ENCODE measurements around the gene UGT1A5.

UGT1A5 gene

DNA sequence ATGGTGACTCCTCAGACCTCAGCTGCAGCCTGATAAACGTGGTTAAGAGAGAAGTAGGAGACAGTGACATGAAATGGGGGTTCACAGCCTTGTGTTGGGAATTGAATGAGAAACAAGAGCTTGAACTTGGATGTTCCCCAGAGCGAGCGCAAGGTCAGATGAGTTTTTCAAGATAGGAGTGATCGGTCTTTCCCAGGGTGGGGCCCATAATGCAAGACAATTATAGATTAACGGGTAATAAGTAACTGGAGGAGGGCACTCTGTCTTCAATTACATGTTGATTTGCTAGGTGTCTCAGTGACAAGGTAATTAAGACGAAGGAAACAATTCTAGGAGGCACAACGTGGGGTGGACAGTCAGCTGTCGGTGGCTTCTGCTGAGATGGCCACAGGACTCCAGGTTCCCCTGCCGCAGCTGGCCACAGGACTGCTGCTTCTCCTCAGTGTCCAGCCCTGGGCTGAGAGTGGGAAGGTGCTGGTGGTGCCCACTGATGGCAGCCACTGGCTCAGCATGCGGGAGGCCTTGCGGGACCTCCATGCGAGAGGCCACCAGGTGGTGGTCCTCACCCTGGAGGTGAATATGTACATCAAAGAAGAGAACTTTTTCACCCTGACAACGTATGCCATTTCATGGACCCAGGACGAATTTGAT, at the start of gene UGT1A5:
Gene UGT1A5, plus strand, starts transcription at position 297 of the 651 bp plus-strand sequence. Its CDS starts 85 bp downstream, at position 382.
- DNase-seq = no peak

DNA sequence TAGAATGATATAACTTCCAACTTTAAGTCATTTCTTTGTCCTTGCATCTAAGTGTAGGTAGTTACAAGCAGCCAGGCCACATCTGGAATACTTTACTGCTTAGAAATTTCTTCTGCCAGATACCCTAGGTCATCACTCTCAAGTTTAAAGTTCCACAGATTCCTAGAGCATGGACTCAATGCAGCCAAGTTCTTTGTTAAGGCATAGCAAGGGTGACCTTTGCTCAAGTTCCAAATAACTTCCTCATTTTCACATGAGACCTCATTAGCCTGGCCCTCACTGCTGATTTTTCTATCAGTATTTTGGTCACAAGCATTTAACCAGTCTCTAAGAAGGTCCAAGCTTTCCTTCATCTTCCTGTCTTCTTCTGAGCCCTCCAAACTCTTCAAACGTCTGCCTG, 48.8 kb upstream of the UGT1A5 start:
- no peak for DNase-seq

DNA sequence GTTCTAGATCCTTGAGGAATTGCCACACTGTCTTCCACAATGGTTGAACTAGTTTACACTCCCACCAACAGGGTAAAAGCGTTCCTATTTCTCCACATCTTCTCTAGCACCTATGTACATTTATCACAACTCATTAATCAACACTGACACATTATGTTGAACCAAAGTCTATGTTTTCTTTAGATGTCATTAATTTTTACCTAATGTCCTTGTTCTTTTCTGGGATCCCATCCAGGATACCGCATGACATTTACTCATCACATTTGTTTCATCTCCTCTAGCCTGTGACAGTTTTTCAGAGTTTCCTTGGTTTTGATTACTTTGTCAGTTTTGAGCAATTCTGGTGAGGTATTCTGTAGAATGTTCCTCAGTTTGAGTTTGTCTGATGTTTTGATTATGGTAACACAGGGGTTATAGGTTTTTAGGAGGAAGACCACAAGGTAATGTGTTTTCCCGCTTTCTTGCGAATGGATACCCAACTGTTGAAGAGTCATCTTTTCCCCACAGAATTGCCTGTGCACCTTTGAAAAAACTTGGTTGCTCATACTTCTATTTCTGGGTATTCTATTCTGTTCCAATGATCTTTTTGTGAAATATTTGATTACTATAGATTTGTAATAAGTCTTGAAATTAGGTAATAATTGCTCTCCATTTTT, 44.0 kb upstream of the UGT1A5 start:
- DNase-seq = no peak

- DNase-seq = no peak
Observed at GRCh38 chr2:233671290-233672161, 41.2 kb upstream of the UGT1A5 start, which contains the start of gene UGT1A9. TSS of gene UGT1A9 (plus strand) at chr2:233671898. CDS start at chr2:233671935, 37 bp downstream.

DNA sequence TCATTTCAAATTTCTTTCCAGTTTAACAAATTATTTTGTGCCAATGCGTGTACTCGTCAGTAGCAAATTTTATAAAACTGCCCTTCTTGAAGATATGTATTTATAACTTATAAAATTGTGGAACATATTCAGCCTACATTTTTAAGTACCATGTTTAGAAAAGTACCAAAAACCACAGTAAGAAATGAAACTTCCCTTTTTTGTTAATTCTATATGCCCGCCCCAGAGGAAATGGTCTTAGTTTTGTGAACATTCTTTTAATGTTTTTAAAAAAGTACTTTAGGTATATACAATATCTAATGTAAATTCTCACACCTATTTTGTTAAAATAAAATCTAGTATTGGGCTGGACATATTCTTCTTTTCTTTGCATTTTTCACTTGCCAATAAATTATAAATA, 39.8 kb upstream of the UGT1A5 start:
- DNase-seq = no peak

GRCh38 chr2:233673896-233674295, 38.8 kb upstream of the UGT1A5 start:
- no peak for DNase-seq

GRCh38 chr2:233674314-233674713, 38.4 kb upstream of the UGT1A5 start:
- no peak for DNase-seq

DNA sequence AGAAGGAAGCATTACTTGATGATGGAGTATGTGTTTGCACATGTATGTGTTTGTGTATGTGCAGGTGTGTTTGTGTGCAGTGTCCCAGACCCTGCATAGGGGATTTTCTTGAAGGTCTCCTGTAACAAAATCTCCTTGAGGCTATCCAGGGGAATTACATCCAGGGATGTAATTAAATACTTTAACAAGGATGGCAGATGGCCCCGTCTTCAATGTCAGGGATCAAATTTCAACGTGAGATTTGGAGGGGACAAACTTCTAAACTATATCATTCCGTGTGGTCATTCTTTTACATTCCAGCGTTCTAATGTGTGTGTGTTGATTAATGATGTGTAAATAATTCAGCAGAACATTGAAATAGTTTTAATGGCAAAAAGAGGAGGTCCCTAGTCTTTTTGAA, 37.7 kb upstream of the UGT1A5 start:
- no peak for DNase-seq

GRCh38 chr2:233676046-233676445, 36.7 kb upstream of the UGT1A5 start:
- no peak for DNase-seq

DNA sequence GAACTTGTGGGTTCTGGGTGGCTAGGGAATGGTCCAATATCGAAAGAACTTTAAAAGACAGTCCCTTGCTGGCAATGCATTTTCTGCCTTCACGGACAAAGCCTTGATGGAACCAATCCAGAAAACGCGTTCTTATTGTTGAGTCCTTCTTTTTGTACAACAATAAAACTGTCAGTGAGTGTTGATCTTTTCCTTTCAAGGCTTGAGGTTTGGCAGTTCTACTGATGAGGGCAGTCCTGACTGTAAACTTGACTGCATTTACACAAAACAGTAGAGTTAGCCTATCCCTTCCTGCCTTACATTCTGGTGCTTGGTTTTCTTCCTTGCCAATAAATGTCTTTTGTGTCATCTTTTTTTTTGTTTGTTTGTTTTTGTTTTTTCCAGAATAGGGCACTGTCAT, 33.5 kb upstream of the UGT1A5 start:
- no peak for DNase-seq

DNA sequence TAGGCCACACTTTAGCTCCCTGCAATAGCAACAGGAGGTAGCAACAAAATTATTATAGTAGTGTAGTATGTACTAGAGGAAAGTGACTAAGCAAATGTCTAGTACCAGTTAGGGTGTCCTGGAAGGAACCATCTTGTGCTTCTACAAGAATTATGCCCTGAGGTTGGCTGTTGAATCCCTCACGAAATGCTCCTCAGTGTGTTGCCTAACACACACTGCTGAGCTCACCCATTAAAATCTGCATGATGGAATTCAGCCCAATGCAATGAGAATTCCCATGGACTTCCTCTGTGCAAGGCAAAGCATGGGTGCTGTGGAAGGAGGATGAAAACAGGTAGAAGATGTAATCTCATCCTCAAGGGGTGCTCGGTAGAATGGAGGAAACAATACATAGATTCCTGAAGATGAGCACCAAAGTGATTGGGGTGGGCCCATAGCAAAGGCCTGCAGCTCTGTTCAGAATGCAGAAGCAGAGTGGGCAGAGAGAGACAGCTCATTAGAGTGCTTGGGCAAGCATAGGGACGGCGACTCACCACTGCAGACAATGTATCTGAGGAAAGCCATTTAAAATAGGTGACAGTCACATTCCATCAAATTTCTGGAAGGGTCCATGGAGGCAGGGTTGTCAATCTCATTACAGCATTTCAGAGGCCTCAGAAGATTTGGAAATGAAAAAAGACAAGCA, 32.2 kb upstream of the UGT1A5 start:
- DNase-seq = no peak

DNA sequence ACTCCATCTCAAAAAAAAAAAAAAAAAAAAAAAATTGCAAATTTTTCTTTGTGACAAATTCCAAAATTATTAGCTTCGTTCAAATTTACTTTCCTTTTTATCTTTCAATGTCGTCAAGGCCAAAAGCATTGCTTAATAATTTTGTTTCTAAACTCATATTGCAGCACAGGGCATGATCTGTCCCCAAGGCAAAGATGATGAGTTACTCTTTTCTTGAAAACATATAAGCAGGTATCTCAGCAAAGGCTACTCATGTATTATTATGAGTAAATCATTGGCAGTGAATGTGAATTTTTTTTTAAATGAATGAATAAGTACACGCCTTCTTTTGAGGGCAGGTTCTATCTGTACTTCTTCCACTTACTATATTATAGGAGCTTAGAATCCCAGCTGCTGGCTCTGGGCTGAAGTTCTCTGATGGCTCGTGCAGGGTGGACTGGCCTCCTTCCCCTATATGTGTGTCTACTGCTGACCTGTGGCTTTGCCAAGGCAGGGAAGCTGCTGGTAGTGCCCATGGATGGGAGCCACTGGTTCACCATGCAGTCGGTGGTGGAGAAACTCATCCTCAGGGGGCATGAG, 31.1 kb upstream of the UGT1A5 start, which contains the start of gene UGT1A7:
Gene UGT1A7, plus strand, starts transcription at position 381 of the 579 bp plus-strand sequence. Its CDS starts 37 bp downstream, at position 418.
- DNase-seq = no peak

GRCh38 chr2:233684640-233685039, 28.1 kb upstream of the UGT1A5 start:
- DNase-seq = no peak

GRCh38 chr2:233686928-233687327, 25.8 kb upstream of the UGT1A5 start:
- no peak for DNase-seq

GRCh38 chr2:233688341-233688740, 24.4 kb upstream of the UGT1A5 start:
- no peak for DNase-seq

DNA sequence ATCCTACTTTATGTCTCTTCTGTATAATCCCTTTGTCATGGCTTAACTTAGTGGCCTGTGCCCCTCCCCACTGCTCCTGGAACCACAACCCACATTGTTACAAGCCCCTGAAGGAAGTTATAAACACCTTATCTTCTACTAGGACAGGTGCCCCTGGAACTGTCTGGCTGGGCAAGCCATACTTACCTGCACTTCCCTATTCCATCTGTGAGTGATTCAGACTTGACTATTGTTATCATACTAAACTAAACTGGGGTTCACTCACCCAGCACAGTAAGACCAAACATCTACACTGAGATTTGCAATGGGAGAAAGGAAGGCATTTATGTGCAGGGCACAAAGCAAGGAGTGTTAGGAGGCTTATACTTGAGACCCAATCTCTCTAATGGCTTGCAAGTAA, 23.7 kb upstream of the UGT1A5 start:
- no peak for DNase-seq

GRCh38 chr2:233689501-233689900, 23.2 kb upstream of the UGT1A5 start:
- no peak for DNase-seq

DNA sequence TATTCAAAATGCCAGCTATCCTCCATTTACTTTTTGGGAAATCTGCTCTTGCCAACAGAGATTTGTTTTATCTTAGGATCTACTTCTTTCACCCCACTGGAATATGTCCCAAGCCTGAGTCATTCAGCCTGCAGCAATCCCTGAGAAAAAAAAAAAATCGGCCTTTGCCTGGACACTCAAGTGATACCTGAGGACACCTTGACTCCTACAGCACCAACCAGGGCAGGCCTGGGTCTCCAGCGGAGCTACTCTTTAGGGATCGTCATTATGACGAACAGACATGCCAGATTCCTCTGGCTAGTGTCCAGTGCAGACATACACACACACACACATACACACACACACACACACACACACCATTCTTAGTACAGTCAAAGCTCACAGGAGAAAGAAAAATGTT, 22.3 kb upstream of the UGT1A5 start:
- DNase-seq = no peak

- no peak for DNase-seq
Observed at GRCh38 chr2:233691443-233692433, 21.0 kb upstream of the UGT1A5 start.

DNA sequence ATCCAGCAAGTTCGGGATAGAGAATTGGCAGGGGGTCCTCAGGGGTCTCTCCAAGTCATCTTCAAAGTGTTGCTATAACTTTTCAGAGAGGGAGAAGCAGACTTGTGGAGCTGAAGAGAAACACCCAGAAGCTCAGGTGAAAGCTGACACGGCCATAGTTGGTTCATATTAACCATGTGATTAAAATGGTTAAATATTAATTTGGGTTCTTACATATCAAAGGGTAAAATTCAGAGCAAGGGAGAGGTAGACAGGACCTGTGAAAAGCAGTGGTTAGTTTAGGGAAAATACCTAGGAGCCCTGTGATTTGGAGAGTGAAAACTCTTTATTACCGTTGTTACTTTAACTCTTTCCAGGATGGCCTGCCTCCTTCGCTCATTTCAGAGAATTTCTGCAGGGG, 20.1 kb upstream of the UGT1A5 start, which contains the start of gene UGT1A6:
Gene UGT1A6, plus strand, starts transcription at position 243 of the 400 bp plus-strand sequence. Its CDS starts 115 bp downstream, at position 358.
- DNase-seq = no peak

DNA sequence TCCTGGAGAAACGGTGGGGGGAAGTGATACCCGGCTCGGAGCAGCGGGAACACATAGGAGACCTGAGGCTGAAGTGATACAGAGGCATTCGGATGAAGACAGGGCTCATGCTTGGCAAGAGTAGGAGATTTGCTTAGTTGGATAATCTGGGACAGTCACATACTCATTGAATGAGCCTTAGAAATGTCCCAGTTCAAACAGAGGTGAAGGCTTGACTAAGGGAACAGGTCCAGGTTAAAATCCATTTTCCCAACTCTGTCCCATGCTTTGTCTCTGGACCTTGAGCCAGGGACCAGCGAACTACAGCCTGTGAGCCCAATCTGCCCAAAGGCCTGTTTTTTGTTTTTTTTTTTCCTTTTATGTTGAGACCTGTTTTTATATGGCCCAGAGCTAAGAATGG, 18.7 kb upstream of the UGT1A5 start:
- no peak for DNase-seq

All from stimulated activated CD4-positive, alpha-beta T cell treated with anti-CD3 and anti-CD28 coated beads, Interleukin-12 subunit alpha, Interleukin-12 subunit beta, amount 100 ng/mL, for 4 hours (primary cell).